Measurements from ENCODE around the gene FLRT1. TPM values are rescaled to one million over a fixed set of nuclear protein-coding genes. Genes with fewer than 3 reads are reported as not detected.

The FLRT1 gene
- total and polyA plus RNA-seq, 4 donors, result 0.02 to 0.32 (median 0.05) TPM; not detected in 1

DNA sequence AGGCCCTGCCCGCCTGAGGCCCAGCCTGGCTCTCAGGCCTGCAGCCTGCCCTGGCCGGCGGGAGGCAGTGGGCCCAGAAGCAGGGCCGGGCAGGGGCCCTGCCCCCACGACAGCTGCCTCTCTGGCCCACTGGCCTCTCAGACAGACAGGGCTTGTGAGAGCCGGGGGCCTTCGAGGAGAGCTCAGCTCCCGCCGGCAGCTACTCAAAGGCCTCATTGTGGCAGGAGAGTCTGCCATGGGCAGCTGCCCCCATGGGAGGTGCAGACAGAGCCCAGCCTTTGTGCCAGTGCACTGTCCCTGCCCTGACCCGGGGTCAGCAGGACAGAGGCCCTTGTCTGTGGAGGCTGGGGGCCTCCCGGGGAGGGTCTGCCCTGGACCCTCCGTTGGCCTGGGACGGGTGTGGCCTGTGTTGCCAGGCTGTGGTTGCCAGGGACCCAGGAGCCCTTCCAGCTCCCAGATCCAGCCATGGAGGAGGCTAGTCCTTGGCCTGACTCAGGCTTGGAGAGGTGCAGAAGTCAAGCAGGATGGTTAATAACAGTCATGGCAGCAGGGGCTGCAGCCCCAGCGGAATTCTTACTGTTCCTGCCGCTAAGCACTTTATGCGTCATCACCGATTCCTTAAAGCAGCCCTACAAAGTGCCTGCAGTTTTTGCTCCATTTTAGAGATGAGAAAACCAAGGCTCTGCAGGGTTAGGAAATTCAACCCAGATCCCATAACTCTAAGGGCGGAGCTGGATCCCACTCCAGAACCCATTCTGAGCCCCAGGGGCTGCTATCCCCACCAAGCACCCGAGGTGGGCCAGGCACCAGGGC, 12.5 kb downstream of the FLRT1 start:
- no peak for TF ChIP-seq FOXA1 (IDR thresholded peaks at IDR 0.05)
- TF ChIP-seq RXRA (IDR thresholded peaks at IDR 0.05), result no peak
- TF ChIP-seq HNF4A (conservative IDR thresholded peaks at IDR 0.05), result no peak
- TF ChIP-seq EGR1 (IDR thresholded peaks at IDR 0.05; ENCODE audit: low read depth in 2 of 2), result no peak
- no peak for TF ChIP-seq FOXA2 (IDR thresholded peaks at IDR 0.05)
- no peak for TF ChIP-seq TAF1 (conservative IDR thresholded peaks at IDR 0.05)
- TF ChIP-seq, protein P1, sequence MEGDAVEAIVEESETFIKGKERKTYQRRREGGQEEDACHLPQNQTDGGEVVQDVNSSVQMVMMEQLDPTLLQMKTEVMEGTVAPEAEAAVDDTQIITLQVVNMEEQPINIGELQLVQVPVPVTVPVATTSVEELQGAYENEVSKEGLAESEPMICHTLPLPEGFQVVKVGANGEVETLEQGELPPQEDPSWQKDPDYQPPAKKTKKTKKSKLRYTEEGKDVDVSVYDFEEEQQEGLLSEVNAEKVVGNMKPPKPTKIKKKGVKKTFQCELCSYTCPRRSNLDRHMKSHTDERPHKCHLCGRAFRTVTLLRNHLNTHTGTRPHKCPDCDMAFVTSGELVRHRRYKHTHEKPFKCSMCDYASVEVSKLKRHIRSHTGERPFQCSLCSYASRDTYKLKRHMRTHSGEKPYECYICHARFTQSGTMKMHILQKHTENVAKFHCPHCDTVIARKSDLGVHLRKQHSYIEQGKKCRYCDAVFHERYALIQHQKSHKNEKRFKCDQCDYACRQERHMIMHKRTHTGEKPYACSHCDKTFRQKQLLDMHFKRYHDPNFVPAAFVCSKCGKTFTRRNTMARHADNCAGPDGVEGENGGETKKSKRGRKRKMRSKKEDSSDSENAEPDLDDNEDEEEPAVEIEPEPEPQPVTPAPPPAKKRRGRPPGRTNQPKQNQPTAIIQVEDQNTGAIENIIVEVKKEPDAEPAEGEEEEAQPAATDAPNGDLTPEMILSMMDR (IDR thresholded peaks at IDR 0.05; ENCODE audit: low read depth, low read length, missing input control), result no peak
- TF ChIP-seq, protein P2, sequence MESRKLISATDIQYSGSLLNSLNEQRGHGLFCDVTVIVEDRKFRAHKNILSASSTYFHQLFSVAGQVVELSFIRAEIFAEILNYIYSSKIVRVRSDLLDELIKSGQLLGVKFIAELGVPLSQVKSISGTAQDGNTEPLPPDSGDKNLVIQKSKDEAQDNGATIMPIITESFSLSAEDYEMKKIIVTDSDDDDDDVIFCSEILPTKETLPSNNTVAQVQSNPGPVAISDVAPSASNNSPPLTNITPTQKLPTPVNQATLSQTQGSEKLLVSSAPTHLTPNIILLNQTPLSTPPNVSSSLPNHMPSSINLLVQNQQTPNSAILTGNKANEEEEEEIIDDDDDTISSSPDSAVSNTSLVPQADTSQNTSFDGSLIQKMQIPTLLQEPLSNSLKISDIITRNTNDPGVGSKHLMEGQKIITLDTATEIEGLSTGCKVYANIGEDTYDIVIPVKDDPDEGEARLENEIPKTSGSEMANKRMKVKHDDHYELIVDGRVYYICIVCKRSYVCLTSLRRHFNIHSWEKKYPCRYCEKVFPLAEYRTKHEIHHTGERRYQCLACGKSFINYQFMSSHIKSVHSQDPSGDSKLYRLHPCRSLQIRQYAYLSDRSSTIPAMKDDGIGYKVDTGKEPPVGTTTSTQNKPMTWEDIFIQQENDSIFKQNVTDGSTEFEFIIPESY (IDR thresholded peaks at IDR 0.05), result no peak
- TF ChIP-seq, protein P3, sequence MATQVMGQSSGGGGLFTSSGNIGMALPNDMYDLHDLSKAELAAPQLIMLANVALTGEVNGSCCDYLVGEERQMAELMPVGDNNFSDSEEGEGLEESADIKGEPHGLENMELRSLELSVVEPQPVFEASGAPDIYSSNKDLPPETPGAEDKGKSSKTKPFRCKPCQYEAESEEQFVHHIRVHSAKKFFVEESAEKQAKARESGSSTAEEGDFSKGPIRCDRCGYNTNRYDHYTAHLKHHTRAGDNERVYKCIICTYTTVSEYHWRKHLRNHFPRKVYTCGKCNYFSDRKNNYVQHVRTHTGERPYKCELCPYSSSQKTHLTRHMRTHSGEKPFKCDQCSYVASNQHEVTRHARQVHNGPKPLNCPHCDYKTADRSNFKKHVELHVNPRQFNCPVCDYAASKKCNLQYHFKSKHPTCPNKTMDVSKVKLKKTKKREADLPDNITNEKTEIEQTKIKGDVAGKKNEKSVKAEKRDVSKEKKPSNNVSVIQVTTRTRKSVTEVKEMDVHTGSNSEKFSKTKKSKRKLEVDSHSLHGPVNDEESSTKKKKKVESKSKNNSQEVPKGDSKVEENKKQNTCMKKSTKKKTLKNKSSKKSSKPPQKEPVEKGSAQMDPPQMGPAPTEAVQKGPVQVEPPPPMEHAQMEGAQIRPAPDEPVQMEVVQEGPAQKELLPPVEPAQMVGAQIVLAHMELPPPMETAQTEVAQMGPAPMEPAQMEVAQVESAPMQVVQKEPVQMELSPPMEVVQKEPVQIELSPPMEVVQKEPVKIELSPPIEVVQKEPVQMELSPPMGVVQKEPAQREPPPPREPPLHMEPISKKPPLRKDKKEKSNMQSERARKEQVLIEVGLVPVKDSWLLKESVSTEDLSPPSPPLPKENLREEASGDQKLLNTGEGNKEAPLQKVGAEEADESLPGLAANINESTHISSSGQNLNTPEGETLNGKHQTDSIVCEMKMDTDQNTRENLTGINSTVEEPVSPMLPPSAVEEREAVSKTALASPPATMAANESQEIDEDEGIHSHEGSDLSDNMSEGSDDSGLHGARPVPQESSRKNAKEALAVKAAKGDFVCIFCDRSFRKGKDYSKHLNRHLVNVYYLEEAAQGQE (IDR thresholded peaks at IDR 0.05), result no peak
- TF ChIP-seq JUND (IDR thresholded peaks at IDR 0.05), result no peak
- no peak for TF ChIP-seq GABPA (IDR thresholded peaks at IDR 0.05 in 1 of 2, conservative IDR thresholded peaks at IDR 0.05 in 1 of 2)
- 93% methylated on average over 19 of the region's 19 CpGs for WGBS
- Histone ChIP-seq H3K9me3 (ENCODE audit: control insufficient read depth in 4 of 4, low read length in 3 of 4) (no peaks in the 10 kb centered on the region), H3K27me3 (ENCODE audit: control insufficient read depth in 4 of 4, insufficient read depth in 4 of 4, low read length in 3 of 4) (no peaks in the 10 kb centered on the region), H3K9ac (ENCODE audit: low read depth in 1 of 2, low read length in 2 of 2) (no peak overlapping the region), H3K4me3 (ENCODE audit: low read depth in 1 of 3, low read length in 3 of 3) (no peak overlapping the region), H3K27ac (ENCODE audit: low read depth in 1 of 2, low read length in 2 of 2) (no peak overlapping the region), H3K4me1 (ENCODE audit: control insufficient read depth in 4 of 4, insufficient read depth in 4 of 4, low read length in 3 of 4) (no peaks in the 10 kb centered on the region), H3K36me3 (ENCODE audit: control insufficient read depth in 4 of 4, insufficient read depth in 3 of 4, low read depth in 1 of 4, low read length in 3 of 4) (no peaks in the 10 kb centered on the region)
- DNase-seq (ENCODE audit: low spot score), result no peak

DNA sequence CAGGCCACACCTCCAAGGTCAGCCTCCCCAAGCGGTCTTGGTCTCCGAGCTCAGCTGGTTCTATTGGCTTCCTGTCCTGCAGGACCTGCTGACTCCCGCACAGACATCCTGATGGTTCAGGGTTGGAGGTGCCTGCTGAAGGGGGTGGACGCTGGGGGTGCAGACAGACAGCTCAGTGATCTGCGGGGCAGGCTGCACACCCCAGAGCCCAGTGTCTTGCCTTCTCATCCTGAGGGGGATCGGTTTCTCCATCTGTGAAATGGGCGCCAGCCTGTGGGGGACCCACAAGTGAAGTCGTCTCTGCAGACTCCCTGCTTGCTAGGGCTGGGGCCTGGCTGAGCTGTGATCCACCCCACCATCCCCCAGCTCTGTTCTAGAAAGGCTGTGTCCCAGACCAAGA, 13.8 kb downstream of the FLRT1 start:
- Histone ChIP-seq H3K4me1 (ENCODE audit: control insufficient read depth in 4 of 4, insufficient read depth in 4 of 4, low read length in 3 of 4) (no peaks in the 10 kb centered on the region), H3K36me3 (ENCODE audit: control insufficient read depth in 4 of 4, insufficient read depth in 3 of 4, low read depth in 1 of 4, low read length in 3 of 4) (no peaks in the 10 kb centered on the region), H3K9me3 (ENCODE audit: control insufficient read depth in 4 of 4, low read length in 3 of 4) (no peaks in the 10 kb centered on the region), H3K9ac (ENCODE audit: low read depth in 1 of 2, low read length in 2 of 2) (no peak overlapping the region), H3K27ac (ENCODE audit: low read depth in 1 of 2, low read length in 2 of 2) (no peak overlapping the region), H3K4me3 (ENCODE audit: low read depth in 1 of 3, low read length in 3 of 3) (no peak overlapping the region), H3K27me3 (ENCODE audit: control insufficient read depth in 4 of 4, insufficient read depth in 4 of 4, low read length in 3 of 4) (no peaks in the 10 kb centered on the region)
- no peak for DNase-seq (ENCODE audit: low spot score)
- 95% methylated on average over 8 of the region's 8 CpGs for WGBS
- TF ChIP-seq, protein P4, sequence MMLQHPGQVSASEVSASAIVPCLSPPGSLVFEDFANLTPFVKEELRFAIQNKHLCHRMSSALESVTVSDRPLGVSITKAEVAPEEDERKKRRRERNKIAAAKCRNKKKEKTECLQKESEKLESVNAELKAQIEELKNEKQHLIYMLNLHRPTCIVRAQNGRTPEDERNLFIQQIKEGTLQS (IDR thresholded peaks at IDR 0.05), result no peak
- TF ChIP-seq RXRA (IDR thresholded peaks at IDR 0.05) (no peak), SP1 (IDR thresholded peaks at IDR 0.05) (no peak), GABPA (IDR thresholded peaks at IDR 0.05 in 1 of 2, conservative IDR thresholded peaks at IDR 0.05 in 1 of 2) (no peak), EGR1 (IDR thresholded peaks at IDR 0.05; ENCODE audit: low read depth in 2 of 2) (no peak), NR2F2 (IDR thresholded peaks at IDR 0.05) (no peak), HNF4A (conservative IDR thresholded peaks at IDR 0.05) (no peak), FOXA1 (IDR thresholded peaks at IDR 0.05) (no peak), YY1 (IDR thresholded peaks at IDR 0.05) (no peak), TAF1 (conservative IDR thresholded peaks at IDR 0.05) (no peak), JUND (IDR thresholded peaks at IDR 0.05) (no peak)
- TF ChIP-seq, protein P2 (IDR thresholded peaks at IDR 0.05), result no peak
- TF ChIP-seq, protein P1 (IDR thresholded peaks at IDR 0.05; ENCODE audit: low read depth, low read length, missing input control), result no peak
